ENCODE data around the gene TMEM8B.
A peak's percentile ranks its signal among the peaks of the same experiment; 100 is the strongest.

The TMEM8B gene

DNA sequence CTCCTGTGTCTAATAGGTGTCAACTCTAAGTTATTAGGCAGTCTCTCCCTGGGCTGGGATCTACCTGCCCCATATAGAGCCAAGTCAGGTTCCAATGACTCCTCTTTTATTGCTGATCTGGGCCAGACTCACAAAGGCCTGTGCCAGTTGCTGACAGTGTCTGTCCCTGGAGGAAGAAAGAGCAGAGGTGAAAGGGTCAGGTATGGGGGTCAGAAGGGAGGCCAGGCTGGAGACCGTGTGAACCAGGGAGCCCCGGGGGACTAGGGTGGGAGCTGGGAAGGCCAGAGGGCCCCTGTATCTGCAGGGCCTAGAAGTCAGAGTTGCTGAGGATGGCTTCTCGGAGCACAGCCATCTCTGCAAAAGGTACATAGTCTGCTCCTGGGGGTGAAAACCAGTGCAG lies 10.7 kb upstream of the TMEM8B start:
- intact Hi-C loops (cut with micrococcal nuclease) = loop anchor here (10.0 kb wide), 1 partner anchor 174 kb away; no protein-coding TSS in a partner anchor
- peaks cover 12% of the 10 kb centered on the region for H3K36me3 Mint-ChIP-seq (ENCODE audit: low read depth)
- H3K4me3 Mint-ChIP-seq = no peak overlapping the region
- peaks cover 7% of the 10 kb centered on the region for H3K27me3 Mint-ChIP-seq
- peaks cover 30% of the 10 kb centered on the region for H3K4me1 Mint-ChIP-seq (ENCODE audit: low read depth)
- no peaks in the 10 kb centered on the region for H3K9me3 Mint-ChIP-seq
- H3K27ac Mint-ChIP-seq = no peak overlapping the region

DNA sequence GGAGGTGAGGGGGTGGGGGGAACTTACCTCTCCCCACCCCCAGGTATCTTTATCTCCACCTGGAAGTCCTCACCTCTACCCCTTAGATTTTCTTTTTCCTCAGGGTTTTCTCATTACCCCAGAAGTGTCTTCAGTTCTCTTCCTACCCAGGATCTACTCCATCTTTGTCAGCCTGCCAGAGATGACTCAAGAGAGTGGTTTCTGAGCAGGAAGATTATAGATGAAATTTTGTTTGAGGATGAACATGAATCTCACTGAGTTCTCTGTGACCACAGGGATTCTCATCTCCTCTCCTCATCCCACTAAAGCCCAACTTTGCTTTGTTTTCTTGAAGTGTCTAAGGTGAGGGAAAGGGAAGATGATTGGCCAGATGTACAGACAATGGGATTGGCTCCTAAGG lies 9.0 kb upstream of the TMEM8B start:
- H3K9me3 Mint-ChIP-seq = no peaks in the 10 kb centered on the region
- peaks cover 21% of the 10 kb centered on the region for H3K4me1 Mint-ChIP-seq (ENCODE audit: low read depth)
- peaks cover 5% of the 10 kb centered on the region for H3K36me3 Mint-ChIP-seq (ENCODE audit: low read depth)
- H3K4me3 Mint-ChIP-seq = no peak overlapping the region
- no peak overlapping the region for H3K27ac Mint-ChIP-seq
- intact Hi-C loops (cut with micrococcal nuclease) = no loop called here
- H3K27me3 Mint-ChIP-seq = peaks cover 7% of the 10 kb centered on the region

DNA sequence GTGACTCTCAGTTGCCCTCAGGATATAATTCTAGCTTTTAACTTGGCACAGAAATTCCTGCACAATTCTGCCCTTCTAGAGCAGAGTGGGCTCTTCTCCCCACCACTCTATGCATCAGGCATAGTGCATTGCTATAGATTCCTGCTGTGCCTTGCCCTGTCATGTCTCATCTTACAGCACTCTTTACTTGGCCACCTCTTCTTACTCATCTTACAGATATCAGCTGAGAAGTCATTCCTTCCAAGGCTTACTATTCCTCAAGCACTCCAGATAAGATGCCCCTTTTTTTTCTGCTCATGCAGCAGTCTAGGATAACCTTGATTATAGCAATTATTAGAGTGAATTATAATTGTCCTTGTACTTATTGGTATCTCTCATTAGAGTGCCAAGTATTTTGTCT lies 6.1 kb upstream of the TMEM8B start:
- intact Hi-C loops (cut with micrococcal nuclease) = no loop called here
- peaks cover 24% of the 10 kb centered on the region for H3K27me3 Mint-ChIP-seq
- no peaks in the 10 kb centered on the region for H3K36me3 Mint-ChIP-seq (ENCODE audit: low read depth)
- H3K9me3 Mint-ChIP-seq = no peaks in the 10 kb centered on the region
- H3K4me1 Mint-ChIP-seq (ENCODE audit: low read depth) = peaks cover 22% of the 10 kb centered on the region
- H3K27ac Mint-ChIP-seq = no peak overlapping the region
- no peak overlapping the region for H3K4me3 Mint-ChIP-seq

DNA sequence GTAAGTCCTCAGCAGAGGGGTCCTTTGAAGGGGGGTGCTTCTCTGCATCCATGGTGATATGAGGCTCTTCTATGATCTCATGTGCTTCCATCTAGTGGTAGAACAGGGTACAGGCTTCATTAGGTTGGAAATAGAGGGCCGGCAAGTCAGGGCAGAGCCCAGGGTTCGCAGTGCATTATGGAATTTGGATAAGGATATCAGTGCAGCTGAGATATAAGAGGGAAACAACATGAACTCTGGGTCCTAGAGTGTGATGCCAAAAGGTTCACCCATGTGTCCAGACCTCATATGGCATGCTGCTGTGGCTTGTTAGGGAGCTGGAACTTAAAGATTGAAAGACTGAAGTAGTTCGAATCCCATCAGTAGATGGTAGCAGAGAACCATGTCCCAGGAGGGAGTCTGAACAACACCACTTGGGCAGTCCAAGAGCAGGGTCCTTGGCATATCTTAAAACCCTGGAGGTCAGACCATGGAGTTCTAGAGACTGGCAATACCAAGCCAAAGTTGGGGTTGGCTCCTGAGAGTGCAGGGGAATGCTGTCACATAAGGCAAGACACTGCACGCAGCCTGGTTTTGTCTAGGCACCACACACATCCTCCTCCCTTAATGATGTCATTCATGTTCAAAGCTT lies 2.8 kb upstream of the TMEM8B start:
- intact Hi-C loops (cut with micrococcal nuclease) = loop anchor here (1.0 kb wide), 2 partner anchors 36 to 56 kb away; no protein-coding TSS in a partner anchor
- Mint-ChIP-seq H3K4me3 (no peak overlapping the region), H3K4me1 (ENCODE audit: low read depth) (peaks cover 45% of the 10 kb centered on the region), H3K27ac (no peak overlapping the region), H3K9me3 (no peaks in the 10 kb centered on the region), H3K27me3 (peaks cover 40% of the 10 kb centered on the region), H3K36me3 (ENCODE audit: low read depth) (peaks cover 7% of the 10 kb centered on the region)

DNA sequence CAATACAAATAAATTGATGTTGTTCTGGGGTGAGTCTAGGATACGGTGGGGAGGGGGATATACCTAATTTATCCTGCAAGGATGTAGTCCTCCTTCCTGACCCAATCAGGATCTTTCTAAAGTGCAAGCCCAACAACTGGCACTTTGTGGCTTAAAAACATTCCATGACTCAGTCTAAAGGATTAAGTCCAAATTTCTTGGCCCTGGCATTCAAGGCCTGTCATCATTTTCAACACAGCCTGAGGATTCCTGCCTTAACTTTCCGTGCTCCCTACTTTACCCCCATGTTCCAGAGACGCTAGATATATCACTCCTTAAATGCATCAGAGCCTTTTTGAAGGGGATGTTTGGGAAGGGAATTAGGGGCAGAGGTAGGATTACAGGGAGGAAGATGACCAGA lies 1.5 kb upstream of the TMEM8B start:
- peaks cover 7% of the 10 kb centered on the region for H3K36me3 Mint-ChIP-seq (ENCODE audit: low read depth)
- H3K27ac Mint-ChIP-seq = no peak overlapping the region
- intact Hi-C loops (cut with micrococcal nuclease) = no loop called here
- H3K27me3 Mint-ChIP-seq = peaks cover 44% of the 10 kb centered on the region
- no peak overlapping the region for H3K4me3 Mint-ChIP-seq
- peaks cover 57% of the 10 kb centered on the region for H3K4me1 Mint-ChIP-seq (ENCODE audit: low read depth)
- H3K9me3 Mint-ChIP-seq = no peaks in the 10 kb centered on the region

DNA sequence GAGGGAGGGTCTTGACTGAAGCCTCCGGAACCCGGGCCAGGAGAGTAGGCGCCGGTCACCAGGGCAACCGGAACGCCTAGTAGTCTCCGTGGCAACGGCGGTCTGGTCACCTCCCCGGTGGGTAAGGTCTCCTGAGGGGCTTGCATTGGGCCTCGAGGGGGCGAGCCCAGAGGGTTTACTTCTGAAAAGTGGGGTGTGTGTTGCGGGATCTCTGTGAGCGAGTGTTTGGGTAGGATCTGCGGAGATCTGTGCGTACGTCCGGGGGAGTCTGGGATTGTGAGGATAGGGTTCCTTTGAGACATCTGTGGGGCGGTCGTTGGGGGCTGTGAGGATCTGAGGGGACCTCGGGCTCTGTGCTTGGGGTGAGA lies 328 bp upstream of the TMEM8B start, which contains the start of gene FAM221B:
Gene FAM221B, minus strand, starts transcription at position 17 of the 368 bp plus-strand sequence. CDS start 2,571 bp downstream, outside the sequence.
- intact Hi-C loops (cut with micrococcal nuclease) = loop anchor here (2.0 kb wide), 1 partner anchor 16 kb away; no protein-coding TSS in a partner anchor
- Mint-ChIP-seq H3K27ac (peak within 1 kb of the TSS; percentile 67), H3K36me3 (ENCODE audit: low read depth) (peaks cover 7% of the 10 kb centered on the region), H3K9me3 (no peaks in the 10 kb centered on the region), H3K27me3 (peaks cover 54% of the 10 kb centered on the region), H3K4me3 (peak within 1 kb of the TSS; percentile 87), H3K4me1 (ENCODE audit: low read depth) (peaks cover 69% of the 10 kb centered on the region)

DNA sequence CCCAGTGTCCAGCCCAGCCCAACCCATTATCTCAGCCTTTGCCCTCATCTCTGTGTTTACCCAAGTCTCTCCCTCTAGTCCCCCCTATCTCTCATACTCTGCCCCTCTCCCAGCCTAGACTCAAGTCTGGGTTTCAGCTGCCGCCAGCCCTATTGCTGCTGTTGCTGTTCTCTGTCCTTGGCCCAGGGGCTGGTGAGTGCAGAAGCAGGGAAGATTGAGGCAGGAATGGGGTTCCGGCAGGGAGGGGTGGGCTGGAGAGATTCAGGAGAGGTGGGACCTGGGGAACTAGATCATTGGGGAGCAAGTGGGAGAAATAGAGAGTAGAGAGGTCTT lies 702 bp downstream of the TMEM8B start:
- H3K4me1 Mint-ChIP-seq (ENCODE audit: low read depth) = peaks cover 78% of the 10 kb centered on the region
- H3K27ac Mint-ChIP-seq = peak overlapping the region; percentile 67
- intact Hi-C loops (cut with micrococcal nuclease) = loop anchor here (2.0 kb wide), 1 partner anchor 15 kb away; no protein-coding TSS in a partner anchor
- peak overlapping the region; percentile 78 for H3K4me3 Mint-ChIP-seq
- peaks cover 7% of the 10 kb centered on the region for H3K36me3 Mint-ChIP-seq (ENCODE audit: low read depth)
- peaks cover 59% of the 10 kb centered on the region for H3K27me3 Mint-ChIP-seq
- H3K9me3 Mint-ChIP-seq = no peaks in the 10 kb centered on the region

DNA sequence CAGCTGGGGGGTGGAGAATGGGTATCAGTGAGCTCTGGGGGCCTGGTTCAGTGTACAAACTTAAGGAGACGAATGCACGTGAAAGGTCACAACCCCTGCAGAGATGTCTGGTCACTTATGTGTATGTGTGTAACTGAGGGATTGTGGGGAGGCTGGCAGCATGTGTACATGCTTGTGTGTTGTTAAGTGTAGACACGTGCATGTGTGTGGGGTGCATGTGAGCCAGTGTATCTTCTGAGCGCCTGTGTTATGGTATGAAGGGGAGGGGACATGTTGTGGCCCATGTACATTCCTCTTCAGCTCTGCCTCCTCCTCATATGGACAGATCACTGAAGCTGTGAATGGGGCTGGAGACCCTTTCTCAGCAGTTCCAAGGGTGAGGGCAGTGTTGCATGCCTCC lies 2.0 kb downstream of the TMEM8B start:
- peaks cover 81% of the 10 kb centered on the region for H3K4me1 Mint-ChIP-seq (ENCODE audit: low read depth)
- H3K9me3 Mint-ChIP-seq = no peaks in the 10 kb centered on the region
- peaks cover 7% of the 10 kb centered on the region for H3K36me3 Mint-ChIP-seq (ENCODE audit: low read depth)
- H3K4me3 Mint-ChIP-seq = no peak overlapping the region
- no peak overlapping the region for H3K27ac Mint-ChIP-seq
- intact Hi-C loops (cut with micrococcal nuclease) = no loop called here
- peaks cover 66% of the 10 kb centered on the region for H3K27me3 Mint-ChIP-seq

DNA sequence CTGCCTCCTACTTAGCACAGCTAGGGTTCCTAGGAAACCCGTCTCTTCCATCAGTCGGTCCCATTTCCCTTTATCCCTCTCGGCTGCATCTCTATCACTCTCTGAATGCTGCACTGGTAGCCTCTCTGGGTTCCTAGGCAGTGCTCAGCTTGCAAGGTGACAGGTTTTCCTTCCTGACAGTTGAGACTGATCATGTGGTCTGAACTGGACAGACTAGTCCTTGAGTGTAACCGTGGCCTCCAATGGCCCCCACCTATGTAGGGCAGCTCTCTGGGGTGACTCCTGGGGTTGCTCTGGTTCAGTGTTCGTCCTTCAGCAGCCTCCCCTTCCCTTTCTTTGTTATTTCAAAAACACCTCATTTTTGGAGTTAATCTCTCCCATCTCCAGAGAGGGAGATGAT lies 3.8 kb downstream of the TMEM8B start:
- Mint-ChIP-seq H3K4me1 (ENCODE audit: low read depth) (peaks cover 91% of the 10 kb centered on the region), H3K4me3 (no peak overlapping the region), H3K27me3 (peaks cover 70% of the 10 kb centered on the region), H3K36me3 (ENCODE audit: low read depth) (peaks cover 7% of the 10 kb centered on the region), H3K27ac (no peak overlapping the region), H3K9me3 (no peaks in the 10 kb centered on the region)
- intact Hi-C loops (cut with micrococcal nuclease) = no loop called here

DNA sequence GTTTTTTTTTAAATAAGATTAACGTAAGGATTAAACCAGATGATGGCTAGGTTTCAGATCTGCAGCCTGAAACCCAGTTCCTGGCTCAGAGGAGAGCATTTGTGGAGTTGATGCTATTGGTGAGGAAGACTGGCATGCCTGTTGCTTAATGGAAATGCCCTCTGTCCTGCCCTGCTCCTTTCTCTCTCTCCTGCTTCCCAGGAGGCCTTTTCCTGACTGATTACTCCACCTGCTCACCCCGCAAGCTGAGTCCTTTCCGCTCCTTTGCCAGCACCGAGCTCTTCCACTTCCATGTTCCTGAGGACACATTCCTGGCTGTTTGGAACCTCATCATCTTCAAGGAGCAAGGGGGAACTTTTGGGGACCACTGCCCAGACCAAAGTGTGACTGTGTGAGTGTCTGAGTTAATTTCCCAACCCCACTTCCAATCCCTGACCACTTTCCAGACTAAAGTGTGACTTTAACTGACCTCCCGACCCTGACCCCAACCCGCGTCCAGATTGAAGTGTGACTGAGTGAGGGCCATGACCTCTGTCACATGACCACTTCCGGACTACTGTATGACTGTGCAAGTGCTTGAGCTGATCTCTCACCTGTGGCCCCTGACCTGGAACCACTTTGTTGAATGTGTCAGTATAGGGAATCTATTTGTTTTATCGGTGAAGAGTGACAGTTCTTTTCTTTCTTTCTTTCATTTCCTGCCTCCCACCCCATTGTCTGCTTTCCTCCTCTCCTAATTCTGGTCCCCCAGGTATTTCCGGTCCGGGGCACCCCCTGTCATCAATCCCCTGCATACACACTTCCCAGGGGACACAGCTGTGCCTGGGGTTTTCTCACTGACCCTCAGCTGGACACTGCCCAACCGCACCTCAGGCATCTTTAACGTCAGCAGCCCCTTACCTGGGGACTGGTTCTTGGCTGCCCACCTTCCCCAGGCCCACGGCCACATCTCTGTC lies 5.5 kb downstream of the TMEM8B start:
- intact Hi-C loops (cut with micrococcal nuclease) = loop anchor here (5.0 kb wide), 1 partner anchor 43 kb away; no protein-coding TSS in a partner anchor
- no peaks in the 10 kb centered on the region for H3K36me3 Mint-ChIP-seq (ENCODE audit: low read depth)
- peak overlapping the region; percentile 13 for H3K27ac Mint-ChIP-seq
- H3K27me3 Mint-ChIP-seq = peaks cover 77% of the 10 kb centered on the region
- H3K4me3 Mint-ChIP-seq = no peak overlapping the region
- peaks cover 95% of the 10 kb centered on the region for H3K4me1 Mint-ChIP-seq (ENCODE audit: low read depth)
- H3K9me3 Mint-ChIP-seq = peaks cover under 1% of the 10 kb centered on the region

DNA sequence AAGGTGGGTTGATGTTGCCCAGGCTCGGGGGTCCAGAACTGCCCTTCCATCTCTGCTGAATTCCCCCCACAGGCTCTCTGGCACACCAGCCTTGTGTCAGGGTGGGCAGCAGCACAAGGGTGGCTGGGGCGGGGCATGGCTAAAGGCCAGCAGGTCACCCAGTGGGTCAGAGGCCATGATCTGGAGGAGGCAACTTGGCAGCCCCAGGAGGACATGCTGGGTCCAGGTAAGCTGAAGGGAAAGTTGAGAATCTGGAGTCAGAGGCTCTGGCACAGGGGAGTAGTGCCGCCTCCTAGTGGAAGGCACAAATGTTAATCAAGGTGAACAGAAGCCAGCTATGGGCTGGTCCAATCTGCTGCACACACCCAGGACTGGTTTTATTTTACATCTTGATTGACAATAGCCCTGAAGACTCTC lies 6.2 kb downstream of the TMEM8B start:
- H3K27me3 Mint-ChIP-seq = peaks cover 79% of the 10 kb centered on the region
- intact Hi-C loops (cut with micrococcal nuclease) = loop anchor here (5.0 kb wide), 1 partner anchor 42 kb away; no protein-coding TSS in a partner anchor
- H3K9me3 Mint-ChIP-seq = peaks cover 7% of the 10 kb centered on the region
- peaks cover 5% of the 10 kb centered on the region for H3K36me3 Mint-ChIP-seq (ENCODE audit: low read depth)
- no peak overlapping the region for H3K4me3 Mint-ChIP-seq
- peaks cover 94% of the 10 kb centered on the region for H3K4me1 Mint-ChIP-seq (ENCODE audit: low read depth)
- no peak overlapping the region for H3K27ac Mint-ChIP-seq

DNA sequence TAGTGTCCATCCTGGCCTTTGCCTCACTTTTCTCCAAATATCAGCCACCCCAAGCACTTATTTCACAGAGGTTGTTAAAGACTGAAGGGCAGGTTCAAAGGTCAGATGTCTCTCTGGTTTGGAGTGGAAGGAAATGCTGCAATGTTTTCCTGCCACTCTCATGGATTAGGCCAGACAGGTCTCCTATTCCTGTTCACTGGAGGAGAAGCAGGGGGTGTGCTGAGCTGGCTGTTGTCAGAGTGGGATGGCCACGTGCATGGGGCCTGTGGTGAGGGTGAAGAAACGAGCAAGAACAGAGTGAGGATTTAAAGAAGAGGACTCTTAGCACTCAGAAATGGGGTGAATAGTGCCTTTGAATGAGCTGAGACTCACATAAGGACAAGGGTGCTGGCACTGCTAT lies 6.7 kb downstream of the TMEM8B start:
- intact Hi-C loops (cut with micrococcal nuclease) = loop anchor here (5.0 kb wide), 1 partner anchor 42 kb away; no protein-coding TSS in a partner anchor

DNA sequence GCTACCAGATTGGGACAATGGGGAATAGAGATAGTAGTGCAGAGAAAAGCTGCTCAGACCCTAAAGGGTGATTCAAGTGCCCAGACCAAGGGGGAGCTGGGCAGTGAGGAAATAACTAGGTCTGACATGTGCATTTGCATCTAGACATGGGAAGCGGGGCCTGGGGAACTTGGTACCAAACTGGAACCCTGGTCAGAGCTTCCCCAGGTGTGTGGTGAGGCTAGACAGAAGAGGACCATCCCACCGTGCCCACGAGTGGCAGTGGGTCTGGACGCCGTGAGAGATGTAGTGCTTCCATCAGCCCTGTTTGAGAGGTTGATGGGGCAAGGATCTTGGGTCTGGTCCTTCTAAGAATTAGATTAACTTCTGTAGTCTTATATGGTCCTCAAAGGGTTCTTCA lies 7.6 kb downstream of the TMEM8B start:
- Mint-ChIP-seq H3K27ac (no peak overlapping the region), H3K27me3 (peaks cover 86% of the 10 kb centered on the region), H3K4me1 (ENCODE audit: low read depth) (peaks cover 94% of the 10 kb centered on the region), H3K36me3 (ENCODE audit: low read depth) (peaks cover 8% of the 10 kb centered on the region), H3K9me3 (peaks cover 12% of the 10 kb centered on the region), H3K4me3 (no peak overlapping the region)
- intact Hi-C loops (cut with micrococcal nuclease) = loop anchor here (5.0 kb wide), 1 partner anchor 41 kb away; no protein-coding TSS in a partner anchor

More for the DNA sequence above, 6.7 kb downstream of the TMEM8B start:
- peaks cover 94% of the 10 kb centered on the region for H3K4me1 Mint-ChIP-seq (ENCODE audit: low read depth)
- no peak overlapping the region for H3K4me3 Mint-ChIP-seq
- no peak overlapping the region for H3K27ac Mint-ChIP-seq
- H3K9me3 Mint-ChIP-seq = peaks cover 12% of the 10 kb centered on the region
- peaks cover 82% of the 10 kb centered on the region for H3K27me3 Mint-ChIP-seq
- peaks cover 8% of the 10 kb centered on the region for H3K36me3 Mint-ChIP-seq (ENCODE audit: low read depth)

DNA sequence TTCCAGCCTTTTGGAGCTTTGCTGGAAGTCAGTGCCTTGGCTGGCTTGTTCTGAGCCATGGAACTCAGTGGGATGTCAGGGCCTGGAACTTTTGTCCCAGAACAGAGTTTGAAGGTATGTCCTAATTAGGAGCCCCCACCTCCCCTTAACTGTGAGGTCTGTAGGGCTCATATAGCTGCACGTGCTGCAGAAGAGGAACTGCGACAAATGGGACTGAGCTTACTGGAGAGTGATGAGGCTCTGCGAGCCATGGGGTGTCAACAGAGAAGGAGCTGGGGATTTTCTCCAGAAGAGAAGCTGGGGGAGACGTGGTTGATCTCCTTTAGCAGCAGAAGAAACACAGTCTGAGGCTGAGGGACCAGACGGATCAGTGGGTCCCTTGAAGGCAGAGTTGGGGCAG lies 10.9 kb downstream of the TMEM8B start:
- Mint-ChIP-seq H3K27ac (peak overlapping the region; percentile 25), H3K36me3 (ENCODE audit: low read depth) (peaks cover 8% of the 10 kb centered on the region), H3K9me3 (peaks cover 12% of the 10 kb centered on the region), H3K4me3 (no peak overlapping the region), H3K4me1 (ENCODE audit: low read depth) (peaks cover 95% of the 10 kb centered on the region), H3K27me3 (peaks cover 87% of the 10 kb centered on the region)
- intact Hi-C loops (cut with micrococcal nuclease) = loop anchor here (5.0 kb wide), 1 partner anchor 37 kb away; no protein-coding TSS in a partner anchor
